GM21423 (cell line): ENCODE data around the gene AP3S1.
"Not testable (repeated sequence)": the region's sequence is repeated elsewhere in the genome, so short reads cannot be mapped to it uniquely, and the experiment has no call there.

Experiments
- ATAC-seq: cut with Tn5 transposase; IDR thresholded peaks from one replicate; pipeline ENCODE4 v1.9.1; 2021; ENCODE audit warnings: mild to moderate bottlenecking, moderate library complexity; ENCODE audit not compliant: unreplicated experiment

Gene AP3S1

DNA sequence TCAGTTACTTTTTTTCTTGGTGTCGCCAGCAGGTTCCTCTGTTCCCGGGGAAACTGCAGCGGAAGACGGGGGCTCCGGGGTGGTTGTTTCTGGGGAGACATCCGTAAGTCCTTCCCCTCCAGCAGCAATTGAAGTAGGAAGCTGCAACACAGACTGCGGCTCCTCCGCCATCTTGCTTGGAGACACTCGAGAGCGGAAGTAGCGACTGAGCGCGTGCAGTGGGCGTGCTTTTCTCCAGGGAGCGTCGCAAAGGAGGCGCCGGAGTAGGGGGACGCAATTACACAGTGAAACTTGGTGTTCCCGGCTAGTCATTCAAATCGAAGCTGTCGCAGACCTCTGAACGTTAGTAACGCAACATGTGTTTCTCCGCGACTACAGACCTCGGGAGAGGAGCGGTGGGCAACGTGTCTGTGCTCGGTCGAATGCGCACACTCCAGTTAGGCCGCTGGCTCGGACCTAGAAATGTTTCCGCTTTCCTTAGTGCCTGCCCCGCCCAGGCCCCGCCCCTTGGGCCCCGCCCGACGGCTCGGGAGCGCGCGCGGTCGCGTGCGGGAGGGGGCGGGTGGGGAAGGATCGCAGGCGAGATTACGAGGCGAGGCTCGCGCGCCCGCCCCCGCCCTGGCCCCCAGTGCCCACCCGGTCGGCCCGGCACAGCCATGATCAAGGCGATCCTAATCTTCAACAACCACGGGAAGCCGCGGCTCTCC, at the start of gene AP3S1, which contains the start of gene ATG12:
Gene AP3S1, plus strand, starts transcription at position 554 of the 707 bp plus-strand sequence. Its CDS starts 103 bp downstream, at position 657.
Gene ATG12, minus strand, starts transcription at position 184 of the 707 bp plus-strand sequence. Its CDS starts 13 bp downstream, at position 171.
- peak; percentile 79 for ATAC-seq

DNA sequence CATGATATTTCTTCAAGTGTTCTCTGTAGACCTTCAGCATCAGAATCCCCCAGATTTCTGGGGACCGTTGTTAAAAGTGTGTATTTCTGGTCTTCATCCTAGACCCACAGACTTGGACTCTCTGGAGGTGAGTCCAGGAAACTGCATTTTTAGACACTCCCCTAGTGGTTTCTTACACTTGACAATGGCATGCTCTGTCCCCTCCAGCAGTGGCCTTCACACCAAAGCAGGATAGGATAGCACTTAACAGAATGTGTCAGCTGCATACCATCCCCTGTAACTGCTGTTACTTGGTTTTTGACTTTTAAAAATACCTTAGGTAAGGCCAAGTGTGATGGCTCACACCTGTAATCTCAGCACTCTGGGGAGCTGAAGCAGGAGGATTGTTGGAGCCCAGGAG, 46.0 kb upstream of the AP3S1 start:
- ATAC-seq = no peak

DNA sequence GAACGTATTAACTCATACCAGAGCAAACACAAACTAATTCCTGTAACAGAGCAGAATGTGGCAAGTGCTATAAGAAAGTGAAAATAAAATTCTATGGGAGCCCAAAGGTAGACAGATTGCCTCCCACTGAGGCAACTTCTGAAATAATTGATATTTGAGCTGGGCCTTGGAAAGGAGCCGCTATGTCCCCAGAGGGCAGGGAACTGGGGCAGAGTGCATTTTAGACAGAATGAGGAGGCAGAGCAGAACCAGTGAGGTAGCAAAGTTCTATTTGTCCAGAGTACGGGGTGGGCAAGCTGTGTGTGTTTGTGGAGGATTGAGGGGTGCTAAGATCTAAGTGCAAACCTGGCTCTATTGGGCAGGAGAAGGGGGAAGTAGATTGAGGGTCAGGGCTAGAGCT, 45.1 kb upstream of the AP3S1 start:
- no peak for ATAC-seq

DNA sequence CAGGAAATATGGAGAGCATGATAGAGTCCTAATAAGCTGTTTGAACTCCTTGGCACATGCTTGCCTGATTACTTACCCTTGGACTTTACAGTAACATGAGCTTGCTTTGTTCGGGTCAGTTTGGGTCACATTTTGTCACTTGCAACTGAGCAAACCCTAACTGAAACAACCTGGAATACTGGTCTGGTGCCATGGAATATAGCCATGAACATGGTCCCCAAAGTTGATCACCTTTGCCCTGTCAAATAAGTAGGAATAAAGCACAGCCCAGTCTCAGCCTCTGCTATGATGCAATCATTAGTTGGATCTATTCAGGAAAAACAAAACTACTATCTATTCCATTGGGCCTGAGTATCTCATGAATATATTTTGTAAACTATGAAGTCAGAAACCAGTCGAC, 43.5 kb upstream of the AP3S1 start:
- no peak for ATAC-seq

DNA sequence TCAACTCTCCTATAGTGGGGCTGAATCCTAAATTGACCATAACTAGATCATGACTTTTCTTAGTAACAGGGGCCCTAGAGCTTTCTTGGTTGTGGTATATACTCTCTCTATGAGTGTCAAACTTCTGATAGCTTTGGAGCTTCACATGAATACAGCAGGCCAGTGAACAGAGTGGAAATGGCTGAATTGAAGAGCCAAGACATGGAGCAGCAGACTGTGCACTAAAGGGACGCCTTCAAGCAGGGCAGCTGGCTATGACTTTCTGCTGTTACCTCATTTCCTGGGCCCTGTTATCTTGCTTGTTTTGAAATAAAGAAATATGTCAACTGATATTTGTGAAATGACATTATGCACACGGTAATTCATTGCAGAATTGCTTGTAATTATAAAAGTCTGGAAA, 41.6 kb upstream of the AP3S1 start:
- no peak for ATAC-seq

DNA sequence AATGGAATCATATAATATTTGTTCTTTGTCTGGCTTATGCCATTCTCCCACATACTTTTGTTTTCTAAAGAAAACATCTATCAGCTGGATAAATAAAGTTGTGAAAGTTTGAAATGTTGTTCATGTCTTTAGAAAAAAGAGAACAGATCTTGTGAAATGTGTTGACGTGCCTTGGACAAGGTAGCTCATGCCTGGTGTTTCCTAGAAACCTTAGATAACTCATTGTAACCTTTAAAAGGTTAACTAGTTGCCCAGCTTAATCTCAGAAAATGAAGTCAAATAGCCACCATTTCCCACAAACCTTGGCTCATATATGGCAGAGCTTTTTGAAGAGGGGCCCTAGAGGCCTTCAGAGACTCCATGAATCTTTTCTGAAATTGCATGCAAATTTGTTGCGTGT, 40.6 kb upstream of the AP3S1 start:
- ATAC-seq = no peak

DNA sequence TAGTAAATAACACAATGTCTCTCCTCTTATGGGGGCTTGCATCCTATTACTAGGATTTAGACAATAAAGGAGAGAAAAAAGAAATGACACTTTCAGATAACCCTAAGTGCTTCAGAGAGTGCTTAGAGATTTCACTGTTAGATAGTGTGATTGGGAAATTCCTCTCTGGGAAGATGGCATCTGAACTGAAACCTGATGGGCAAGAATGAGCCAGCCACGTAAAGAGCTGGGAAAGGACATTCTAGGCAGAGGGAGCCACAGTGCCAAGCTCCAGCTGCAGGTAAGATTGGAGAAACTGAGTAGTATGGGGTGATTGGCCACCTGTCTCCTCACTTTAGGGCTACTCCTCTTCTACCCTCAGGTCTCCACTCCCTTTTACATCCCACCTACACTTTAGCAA, 39.8 kb upstream of the AP3S1 start:
- ATAC-seq = no peak

DNA sequence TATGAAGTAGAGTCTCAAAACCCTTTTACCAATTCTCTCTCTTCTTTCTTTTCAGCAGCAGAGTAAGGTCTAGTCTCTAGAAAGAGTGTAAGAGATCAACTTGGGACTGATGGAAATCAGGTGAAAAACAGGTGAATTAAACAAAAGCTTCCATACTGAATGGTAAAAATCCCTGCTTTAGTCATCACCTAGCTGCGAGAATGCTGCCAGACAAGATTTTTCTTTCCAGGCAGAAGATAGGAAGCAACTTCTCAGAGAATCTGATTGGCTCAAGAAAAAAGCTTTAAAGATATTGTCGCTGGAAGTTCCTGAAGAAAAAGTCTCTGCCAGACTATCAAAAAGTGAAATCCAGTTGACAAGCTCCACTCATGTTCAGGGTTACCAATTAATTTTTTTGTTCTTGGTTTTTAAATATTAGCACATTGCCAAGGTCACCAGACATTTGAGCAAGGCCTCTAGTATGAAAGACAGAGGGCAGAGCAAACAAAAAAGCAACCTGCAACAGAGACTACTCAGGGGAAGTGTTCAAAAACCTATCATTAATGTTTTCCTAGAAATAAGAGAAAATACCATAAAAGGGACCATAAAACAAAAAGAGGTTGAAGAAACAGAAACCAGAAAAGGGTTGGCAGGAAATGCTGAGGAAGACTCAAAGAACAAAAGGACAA, 34.6 kb upstream of the AP3S1 start:
- no peak for ATAC-seq

DNA sequence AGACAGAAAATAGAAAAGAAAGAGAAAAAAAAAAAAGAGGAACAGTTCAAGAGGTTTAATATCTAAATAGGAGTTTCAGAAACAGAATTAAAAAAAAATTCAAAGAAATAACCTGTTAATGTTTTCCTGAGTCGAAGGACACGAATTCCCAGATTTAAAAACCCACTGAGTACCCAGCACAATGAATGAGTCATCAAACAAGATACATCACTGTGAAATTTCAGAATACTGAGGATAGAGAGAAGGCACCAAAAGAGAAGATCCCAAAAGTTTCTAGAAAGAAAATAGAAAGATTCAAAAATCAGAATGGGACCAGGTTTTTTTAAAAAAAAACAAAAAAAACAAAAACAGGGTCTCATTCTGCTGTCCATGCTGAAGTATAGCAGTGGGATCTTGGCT, 34.1 kb upstream of the AP3S1 start:
- ATAC-seq = no peak

DNA sequence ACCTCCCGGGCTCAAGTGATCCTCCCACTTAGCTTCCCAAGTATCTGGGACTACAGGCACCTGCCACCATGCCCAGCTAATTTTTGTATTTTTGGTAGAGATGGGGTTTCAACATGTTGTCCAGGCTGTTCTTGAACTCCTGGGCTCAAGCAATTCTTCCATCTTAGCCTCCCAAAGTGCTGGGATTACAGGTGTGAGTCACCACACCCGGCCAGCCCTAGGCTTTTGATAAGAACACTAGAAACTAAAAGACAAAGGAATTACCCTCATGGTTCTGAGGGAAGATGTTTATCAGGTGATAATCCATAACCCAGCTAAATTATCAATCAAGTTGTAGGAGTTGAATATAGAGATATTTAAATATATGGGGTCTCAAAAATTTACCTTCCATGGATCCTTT, 33.7 kb upstream of the AP3S1 start:
- ATAC-seq = not testable (repeated sequence)

DNA sequence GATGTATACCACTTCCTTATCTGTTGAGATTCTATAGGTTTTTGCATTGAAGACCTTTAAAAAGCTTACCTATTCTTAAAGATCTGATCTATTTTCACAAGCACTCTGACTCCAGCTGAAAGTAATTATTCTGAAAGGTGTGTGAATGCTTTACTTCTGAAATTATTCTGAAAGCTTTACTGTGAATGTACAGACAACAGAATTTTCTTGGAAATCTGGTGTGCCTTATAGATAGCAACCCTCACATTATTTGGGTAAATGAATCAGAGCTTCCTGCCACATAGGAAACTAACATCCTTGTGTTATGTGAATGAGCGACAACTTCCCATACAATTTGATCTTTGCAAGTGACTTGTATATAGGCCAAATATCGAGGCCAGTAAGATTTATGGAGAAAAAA, 31.8 kb upstream of the AP3S1 start:
- no peak for ATAC-seq

DNA sequence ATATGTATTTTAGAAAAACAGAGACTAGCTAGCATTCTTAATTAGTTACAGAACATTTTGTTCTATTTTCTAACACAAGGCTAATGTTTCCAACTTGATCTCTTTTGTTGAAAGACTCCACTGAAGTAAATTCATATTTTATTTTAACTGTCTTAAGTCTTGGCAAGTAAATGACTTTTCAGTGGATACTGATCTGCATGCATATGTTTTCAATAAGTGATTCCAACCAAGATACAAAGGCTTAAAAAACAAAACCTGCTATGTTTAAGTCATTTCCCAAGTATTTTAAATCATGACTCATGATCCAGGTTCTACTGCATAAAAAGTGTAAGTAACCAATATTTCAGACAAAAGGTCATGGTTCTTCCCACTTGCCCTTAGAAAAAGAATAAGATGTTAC, 31.0 kb upstream of the AP3S1 start:
- ATAC-seq = no peak

DNA sequence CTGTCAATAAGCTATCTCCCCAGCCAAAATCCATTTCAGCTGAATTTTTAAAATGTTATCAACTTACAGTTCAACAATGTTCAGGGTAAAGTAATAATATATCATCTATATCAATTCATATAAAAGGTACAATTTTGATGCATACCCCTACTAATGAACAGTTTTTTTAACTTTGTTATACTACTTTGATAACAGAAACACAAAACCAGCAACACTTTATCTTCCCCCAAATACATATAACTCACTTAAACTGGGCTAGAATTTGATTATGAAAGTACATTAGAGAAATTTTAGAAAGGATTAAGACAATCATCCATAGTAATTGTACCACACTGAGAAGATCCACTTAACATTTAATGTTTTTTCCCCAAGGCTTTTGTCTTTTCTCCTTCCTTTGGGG, 30.3 kb upstream of the AP3S1 start:
- no peak for ATAC-seq

DNA sequence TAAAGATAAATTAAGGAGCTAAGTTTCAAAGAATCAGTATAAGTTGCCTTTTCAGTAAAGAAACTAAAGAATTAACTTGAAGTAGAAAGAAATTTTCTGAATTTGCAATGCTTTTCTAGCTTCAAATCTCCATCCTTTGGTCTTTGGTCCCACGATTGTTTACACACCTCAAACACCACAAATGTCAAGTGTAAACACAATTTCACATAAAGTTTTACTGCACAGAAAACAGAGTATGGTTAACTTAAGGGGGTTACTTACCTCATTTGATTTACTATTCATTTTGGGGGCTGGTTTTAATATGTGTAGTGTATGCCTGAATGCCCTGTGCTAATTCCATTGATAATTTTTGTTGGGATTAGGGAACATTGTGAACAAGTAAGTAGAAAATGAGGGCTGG, 29.4 kb upstream of the AP3S1 start:
- no peak for ATAC-seq

DNA sequence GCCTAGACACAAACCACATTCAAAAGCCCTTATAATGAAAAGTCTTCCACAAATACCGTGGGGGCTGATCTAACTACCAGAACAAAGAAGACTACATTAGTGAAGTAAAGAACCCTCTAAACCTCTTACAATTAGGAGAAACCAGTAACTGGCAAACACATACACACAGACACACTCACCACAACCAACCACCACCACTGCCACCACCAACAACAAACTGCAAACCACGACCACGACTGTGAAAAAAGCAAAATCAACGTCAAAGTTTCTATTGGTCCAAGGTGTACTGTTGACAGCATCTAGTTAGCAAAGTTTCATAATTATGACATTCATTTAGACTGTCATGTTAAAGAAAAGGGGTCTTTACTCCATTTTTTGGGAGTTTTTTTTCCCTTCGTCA, 28.0 kb upstream of the AP3S1 start:
- ATAC-seq = no peak

DNA sequence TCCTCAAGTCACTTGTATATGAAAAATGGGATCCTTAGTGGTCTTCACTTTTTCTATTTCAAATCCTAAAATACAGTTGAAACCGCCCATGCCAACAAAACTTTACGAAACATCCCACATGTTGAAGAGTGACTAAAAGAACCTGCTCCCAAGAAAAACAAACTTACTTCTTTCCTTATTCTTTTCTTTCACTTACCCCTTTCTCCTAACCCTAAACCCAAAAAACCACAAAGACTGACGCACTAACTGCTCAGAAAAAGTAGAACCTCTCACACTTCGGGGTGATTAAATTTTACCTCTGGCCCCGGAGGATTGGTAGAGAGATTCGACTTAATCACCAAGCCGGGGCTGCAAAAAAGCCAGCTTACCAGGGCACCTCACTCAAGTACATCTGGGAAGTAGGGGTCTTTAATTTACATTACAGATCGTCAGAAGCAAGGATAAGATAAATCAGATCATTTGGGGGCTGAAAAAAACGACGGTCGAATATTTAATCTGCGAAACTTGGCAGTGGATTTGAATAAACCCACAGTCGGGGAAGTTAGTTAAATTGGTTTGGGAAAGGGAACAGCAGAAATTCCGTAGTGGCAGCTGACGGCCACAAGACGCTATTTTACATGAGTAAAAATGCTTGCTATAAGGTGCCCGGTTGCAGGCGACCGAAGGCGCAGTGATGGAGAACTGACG, 26.6 kb upstream of the AP3S1 start:
- ATAC-seq = no peak

DNA sequence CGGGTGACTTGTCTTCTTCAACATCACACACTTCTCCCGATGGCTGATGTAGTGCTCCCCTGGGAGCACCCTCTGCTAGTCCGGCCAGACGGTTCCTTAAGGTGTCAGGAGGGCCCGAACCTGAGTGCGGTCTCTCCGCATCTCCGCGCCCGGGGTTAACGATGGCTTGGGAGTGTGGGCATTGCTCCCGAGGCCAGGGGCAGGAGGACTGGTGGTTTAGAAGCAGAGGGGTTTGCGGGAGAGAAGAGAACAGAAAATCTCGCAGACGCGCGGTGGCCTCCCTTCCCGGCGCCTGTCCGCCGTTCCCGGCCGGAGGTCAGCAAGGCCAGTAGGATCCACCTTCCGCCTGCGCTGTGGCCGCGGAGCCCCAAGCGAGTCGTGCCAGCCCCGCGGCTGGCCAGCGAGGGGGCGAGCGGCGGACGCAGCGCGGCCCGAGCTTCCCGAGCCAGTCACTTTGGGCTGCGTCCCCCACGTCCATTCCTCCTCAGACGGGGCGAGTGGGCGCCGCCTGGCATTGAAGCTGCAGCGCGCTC, 26.0 kb upstream of the AP3S1 start:
- no peak for ATAC-seq

DNA sequence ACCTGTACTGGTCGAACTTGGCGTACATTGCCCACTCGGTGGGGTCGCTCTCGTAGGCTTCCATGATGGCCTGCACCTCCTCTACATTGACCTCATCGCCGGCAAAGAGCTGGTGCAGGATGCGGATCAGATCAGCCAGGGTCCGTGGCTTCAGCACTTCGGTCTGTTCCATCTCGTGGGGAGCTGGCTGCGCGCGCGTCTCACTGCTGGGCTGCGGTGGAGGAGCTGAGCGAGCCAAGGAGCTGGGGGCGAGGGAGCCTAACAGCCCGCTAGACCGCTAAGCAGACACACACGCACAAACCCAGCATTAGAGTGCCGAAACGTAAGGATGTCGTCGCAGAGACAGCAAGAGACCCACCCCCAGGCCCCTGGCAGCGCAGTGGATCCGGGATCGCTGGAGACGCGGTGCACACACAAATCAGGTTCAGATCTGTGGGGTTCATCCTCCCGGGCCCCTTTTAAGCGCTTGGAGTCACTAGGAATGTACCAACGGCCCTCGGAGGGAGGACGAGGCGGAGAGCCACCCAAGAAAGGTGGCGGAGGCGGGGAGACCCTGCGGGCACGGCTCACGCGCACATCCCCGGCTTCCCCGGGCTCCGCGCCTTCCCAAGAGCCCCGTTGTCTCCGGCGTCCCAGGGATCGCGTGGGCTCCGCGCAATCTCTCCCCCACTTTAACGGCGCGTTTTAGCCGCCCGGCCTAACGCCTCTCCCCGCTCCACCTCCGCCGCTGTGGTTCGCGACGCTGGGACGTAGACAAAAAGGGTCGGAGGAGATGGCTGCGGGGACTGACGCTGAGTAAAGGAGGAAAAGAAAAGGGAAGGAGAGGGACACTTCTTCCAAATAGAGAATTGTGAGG, 25.3 kb upstream of the AP3S1 start, which contains the start of gene CDO1:
Gene CDO1, minus strand, starts transcription at position 434 of the 856 bp plus-strand sequence. Its CDS starts 262 bp downstream, at position 172.
- no peak for ATAC-seq

DNA sequence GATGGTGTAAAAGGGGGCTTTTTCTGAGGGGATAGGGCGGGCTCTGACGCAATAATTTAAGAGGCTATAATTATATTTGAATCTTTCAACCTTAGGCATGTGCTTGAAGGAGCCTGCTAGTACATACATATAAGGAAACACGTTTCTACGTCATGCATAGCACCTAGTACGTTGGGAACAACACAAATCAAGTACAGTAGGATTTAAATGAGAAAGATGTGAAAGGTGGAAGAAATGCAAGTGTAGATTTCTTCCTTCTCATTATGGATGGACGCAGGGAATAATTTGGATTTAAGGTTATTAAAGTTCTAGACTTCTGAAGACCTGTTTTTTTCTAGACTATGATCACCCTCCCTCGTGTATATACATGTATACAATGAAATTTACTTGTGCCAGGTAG, 24.3 kb upstream of the AP3S1 start:
- ATAC-seq = no peak

DNA sequence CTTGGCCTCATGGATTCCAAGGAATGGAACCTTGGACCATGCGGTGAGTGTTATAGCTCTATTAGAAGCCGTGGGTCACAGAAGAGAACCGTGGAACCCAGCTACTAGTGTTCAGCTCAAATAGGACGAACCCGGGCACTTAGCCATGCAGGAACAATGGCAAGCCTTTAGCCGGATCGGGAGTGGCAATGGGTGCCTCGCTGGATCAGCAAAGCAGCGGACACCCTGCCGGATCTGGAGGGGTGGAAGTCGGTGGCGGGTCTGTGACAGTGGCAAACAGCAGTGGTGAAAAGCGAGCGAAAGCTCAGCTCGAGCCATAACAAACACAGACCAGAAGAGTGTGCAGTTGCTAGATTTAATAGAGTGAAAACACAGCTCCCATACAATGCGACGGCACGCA, 22.9 kb upstream of the AP3S1 start:
- no peak for ATAC-seq

DNA sequence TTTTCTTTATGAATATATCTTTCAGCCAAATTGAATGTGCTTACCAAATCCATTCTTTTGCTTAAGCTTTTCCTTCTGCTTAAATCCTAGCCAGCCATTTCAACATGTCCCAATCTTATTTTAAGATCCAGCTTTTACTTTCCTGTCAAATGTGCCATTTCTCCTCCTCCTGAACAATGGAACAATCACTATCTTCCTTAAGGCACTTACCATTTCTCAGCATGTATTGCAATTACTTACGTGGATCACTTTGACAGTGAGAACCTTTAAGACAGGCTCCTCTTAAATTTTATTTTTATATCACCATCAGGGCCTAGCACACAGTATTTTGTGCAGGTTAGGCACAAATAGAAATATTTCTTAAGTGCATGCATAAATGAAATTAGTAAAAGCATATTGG, 20.9 kb upstream of the AP3S1 start:
- no peak for ATAC-seq
